WERI-Rb-1 (cell line): ENCODE results near the gene PIP.
"Not testable (repeated sequence)": the region's sequence is repeated elsewhere in the genome, so short reads cannot be mapped to it uniquely, and the experiment has no call there.

Source experiments
- DNase-seq: peaks from one replicate; pipeline ENCODE4 v3.0.0-alpha.2; 2020
- H3K27ac ChIP-seq: fragments of 250-450 bp; sonication (Bioruptor Pico); 2 replicates; pipeline ENCODE4 v1.5.1; 2020; ENCODE audit warnings: mild to moderate bottlenecking, moderate library complexity
- H3K27me3 ChIP-seq: fragments of 250-450 bp; sonication (Bioruptor Pico); 2 replicates; pipeline ENCODE4 v1.5.1; 2021; ENCODE audit warnings: mild to moderate bottlenecking, low read depth, moderate library complexity; ENCODE audit not compliant: insufficient read depth, severe bottlenecking
- H3K36me3 ChIP-seq: fragments of 250-450 bp; sonication (Bioruptor Pico); 2 replicates; pipeline ENCODE4 v1.5.1; 2020; ENCODE audit warnings: mild to moderate bottlenecking, moderate library complexity
- H3K4me3 ChIP-seq: 2 replicates; pipeline ENCODE4 v1.5.1; 2011; ENCODE audit warnings: low read depth, mild to moderate bottlenecking, control low read depth, low read length
- H3K9me3 ChIP-seq: fragments of 250-450 bp; sonication (Bioruptor Pico); 2 replicates; pipeline ENCODE4 v1.5.1; 2021; ENCODE audit warnings: mild to moderate bottlenecking, moderate library complexity; ENCODE audit not compliant: severe bottlenecking
- TF ChIP-seq, protein P1 (sequence below): IDR thresholded peaks from 2 replicates; pipeline ENCODE4 v1.5.1; 2011; ENCODE audit warnings: low read depth, mild to moderate bottlenecking, control low read depth, inconsistent platforms, low read length

PIP gene

DNA sequence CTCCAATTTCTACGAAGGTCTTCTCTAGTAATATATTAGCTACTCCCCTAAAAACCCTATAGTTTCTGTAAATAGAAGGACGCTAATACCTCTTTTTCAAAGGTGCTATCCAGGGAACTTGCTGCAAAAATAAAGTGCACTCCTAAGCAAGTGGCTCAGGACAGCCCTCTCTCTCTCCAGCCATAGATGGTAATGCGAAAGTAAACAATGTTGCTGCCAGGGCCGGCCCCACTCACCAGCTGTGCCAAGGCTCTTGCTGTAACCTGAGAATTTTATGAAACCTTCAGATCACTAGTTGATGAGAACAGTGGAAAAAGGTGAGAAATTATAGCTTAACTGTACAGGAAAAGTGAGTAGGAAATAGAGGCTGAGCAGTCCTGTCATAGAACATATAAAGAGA, 40.5 kb downstream of the PIP start:
- H3K27ac ChIP-seq = no peak overlapping the region
- TF ChIP-seq, protein P1, sequence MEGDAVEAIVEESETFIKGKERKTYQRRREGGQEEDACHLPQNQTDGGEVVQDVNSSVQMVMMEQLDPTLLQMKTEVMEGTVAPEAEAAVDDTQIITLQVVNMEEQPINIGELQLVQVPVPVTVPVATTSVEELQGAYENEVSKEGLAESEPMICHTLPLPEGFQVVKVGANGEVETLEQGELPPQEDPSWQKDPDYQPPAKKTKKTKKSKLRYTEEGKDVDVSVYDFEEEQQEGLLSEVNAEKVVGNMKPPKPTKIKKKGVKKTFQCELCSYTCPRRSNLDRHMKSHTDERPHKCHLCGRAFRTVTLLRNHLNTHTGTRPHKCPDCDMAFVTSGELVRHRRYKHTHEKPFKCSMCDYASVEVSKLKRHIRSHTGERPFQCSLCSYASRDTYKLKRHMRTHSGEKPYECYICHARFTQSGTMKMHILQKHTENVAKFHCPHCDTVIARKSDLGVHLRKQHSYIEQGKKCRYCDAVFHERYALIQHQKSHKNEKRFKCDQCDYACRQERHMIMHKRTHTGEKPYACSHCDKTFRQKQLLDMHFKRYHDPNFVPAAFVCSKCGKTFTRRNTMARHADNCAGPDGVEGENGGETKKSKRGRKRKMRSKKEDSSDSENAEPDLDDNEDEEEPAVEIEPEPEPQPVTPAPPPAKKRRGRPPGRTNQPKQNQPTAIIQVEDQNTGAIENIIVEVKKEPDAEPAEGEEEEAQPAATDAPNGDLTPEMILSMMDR = no peak
- H3K9me3 ChIP-seq = no peaks in the 10 kb centered on the region
- H3K27me3 ChIP-seq = no peaks in the 10 kb centered on the region
- no peaks in the 10 kb centered on the region for H3K36me3 ChIP-seq
- no peak overlapping the region for H3K4me3 ChIP-seq
- DNase-seq = no peak

DNA sequence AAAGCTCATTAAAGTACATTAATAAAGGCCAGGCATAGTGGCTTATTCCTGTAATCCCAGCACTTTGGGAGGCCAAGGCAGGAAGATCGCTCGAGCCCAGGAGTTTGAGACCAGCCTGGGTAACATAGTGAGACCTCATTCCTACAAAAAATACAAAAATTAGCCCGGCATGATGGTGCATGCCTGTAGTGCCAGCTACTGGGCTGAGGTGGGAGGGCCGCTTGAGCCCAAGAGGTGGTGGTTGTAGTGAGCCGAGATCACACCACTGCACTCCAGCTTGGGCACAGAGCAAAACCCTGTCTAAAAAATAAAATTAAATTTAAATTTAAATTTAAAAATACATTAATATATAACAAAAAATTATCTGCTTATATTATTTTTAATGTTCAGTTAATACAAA, 44.3 kb downstream of the PIP start:
- DNase-seq = no peak
- H3K9me3 ChIP-seq = peaks cover 6% of the 10 kb centered on the region
- H3K4me3 ChIP-seq = no peak overlapping the region
- TF ChIP-seq, protein P1 = 0 out of 2 replicates have a peak, but pooled peaks have one; percentile 19
- H3K36me3 ChIP-seq = no peaks in the 10 kb centered on the region
- no peaks in the 10 kb centered on the region for H3K27me3 ChIP-seq
- H3K27ac ChIP-seq = no peak overlapping the region

DNA sequence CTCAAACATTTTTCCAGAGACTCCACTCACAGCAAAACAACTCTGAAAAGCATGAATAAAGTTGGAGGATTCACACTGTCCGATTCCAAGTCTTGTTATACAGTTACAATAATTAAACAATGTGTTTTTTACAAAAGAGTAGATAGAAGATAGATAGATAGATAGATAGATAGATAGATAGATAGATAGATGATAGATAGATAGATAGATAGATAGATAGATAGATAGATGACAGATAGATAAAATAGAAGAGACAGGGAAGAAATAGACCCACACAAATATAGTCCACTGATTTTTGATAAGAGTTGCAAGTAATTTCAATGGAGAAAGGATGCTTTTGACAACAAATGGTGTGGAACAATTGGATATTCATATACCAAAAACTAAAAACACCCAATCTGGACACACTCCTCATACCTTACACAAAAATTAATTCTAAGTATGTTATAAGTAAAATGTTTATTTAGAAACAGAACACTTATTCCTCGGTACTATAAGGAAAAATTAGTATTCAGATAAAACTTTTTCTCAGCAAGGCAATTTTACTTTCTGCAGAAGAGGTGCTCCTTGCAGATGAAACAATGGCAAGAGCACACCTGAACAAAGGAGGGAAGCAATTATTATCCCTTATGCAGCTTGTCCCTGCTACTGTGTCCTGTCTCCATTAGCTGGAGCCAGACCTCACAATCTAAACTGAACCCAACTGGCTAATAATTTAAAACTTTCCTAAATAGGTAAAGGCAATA, 45.7 kb downstream of the PIP start:
- TF ChIP-seq, protein P1 = no peak
- no peak for DNase-seq
- H3K9me3 ChIP-seq = peaks cover 6% of the 10 kb centered on the region
- no peaks in the 10 kb centered on the region for H3K36me3 ChIP-seq
- no peak overlapping the region for H3K27ac ChIP-seq
- no peaks in the 10 kb centered on the region for H3K27me3 ChIP-seq
- H3K4me3 ChIP-seq = no peak overlapping the region

DNA sequence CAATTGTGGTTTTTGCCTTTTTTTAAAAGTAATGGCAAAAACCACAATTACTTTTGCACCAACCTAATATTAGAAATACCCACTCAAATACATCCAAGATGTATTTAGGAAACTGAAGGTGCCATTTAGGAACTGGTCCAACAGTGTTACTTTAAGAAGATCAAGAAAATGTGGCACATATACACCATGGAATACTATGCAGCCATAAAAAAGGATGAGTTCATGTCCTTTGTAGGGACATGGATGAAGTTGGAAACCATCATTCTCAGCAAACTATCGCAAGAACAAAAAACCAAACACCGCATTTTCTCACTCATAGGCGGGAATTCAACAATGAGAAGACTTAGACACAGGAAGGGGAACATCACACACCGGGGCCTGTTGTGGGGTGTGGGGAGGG, 48.9 kb downstream of the PIP start:
- H3K27ac ChIP-seq, H3K27me3 ChIP-seq, H3K36me3 ChIP-seq, H3K4me3 ChIP-seq, DNase-seq, H3K9me3 ChIP-seq: not testable (repeated sequence)

DNA sequence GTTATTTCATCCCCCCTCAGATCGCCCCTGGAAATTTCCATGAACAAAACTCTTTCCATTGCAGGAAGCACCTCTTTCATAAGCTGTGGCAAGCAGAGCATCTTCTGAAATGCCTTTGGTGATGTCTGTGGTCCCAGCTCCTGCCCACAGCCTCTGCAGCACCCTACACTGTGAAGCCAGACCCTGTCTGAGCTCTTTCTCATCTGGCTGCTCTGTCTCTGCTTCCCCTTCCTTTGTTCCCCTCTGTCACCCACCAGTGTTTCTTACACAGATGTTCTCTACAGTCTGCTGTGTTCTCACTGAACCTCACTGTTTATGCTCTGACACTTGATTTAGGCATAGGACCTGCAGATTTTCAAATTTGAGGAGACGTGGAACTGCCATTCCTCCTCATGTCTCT, 49.5 kb downstream of the PIP start:
- TF ChIP-seq, protein P1 = no peak
- H3K4me3 ChIP-seq = no peak overlapping the region
- H3K9me3 ChIP-seq = peaks cover 6% of the 10 kb centered on the region
- H3K36me3 ChIP-seq = no peaks in the 10 kb centered on the region
- no peak for DNase-seq
- H3K27me3 ChIP-seq = no peaks in the 10 kb centered on the region
- H3K27ac ChIP-seq = no peak overlapping the region

DNA sequence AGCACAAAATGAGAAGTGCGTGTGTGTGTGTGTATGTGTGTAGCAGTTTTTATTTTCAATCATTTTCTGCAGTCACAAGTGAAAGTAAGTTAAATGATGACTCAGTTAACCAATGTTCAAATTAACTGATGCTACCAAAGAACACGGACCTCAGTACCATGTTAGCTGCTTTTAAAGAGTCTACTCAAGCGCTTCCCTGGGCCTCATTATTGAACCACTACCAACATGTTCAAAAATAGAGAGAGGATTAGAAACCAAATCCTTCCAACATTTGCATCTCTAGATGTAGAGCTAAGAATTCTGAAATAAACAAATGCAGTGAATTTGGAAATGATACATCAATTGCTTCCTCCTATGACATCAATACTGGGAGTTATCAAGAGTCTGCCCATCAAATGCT, 51.1 kb downstream of the PIP start, which contains the start of gene TAS2R39:
TSS of gene TAS2R39 (plus strand) at position 396 of the 400 bp plus-strand sequence. CDS start at position 396, 0 bp downstream.
- Histone ChIP-seq H3K9me3 (peaks cover 2% of the 10 kb centered on the region), H3K36me3 (no peaks in the 10 kb centered on the region), H3K4me3 (no peak within 1 kb of the TSS), H3K27me3 (no peaks in the 10 kb centered on the region), H3K27ac (no peak within 1 kb of the TSS)
- DNase-seq = no peak
- TF ChIP-seq, protein P1 = no peak
